ENCODE results near the gene MED28.

- no peak for TF ChIP-seq CTCF (conservative IDR thresholded peaks at IDR 0.05 in 1 of 2, IDR thresholded peaks at IDR 0.05 in 1 of 2; ENCODE audit: extremely low read depth in 1 of 2, insufficient read depth in 1 of 2, low read depth in 1 of 2, low read length in 2 of 2)
- no peak for TF ChIP-seq EZH2 (IDR thresholded peaks at IDR 0.05; ENCODE audit: borderline replicate concordance, low read length)
These were observed 9.2 kb upstream of the MED28 start for GRCh38 chr4:17605236-17605635.
